Skin epidermis (tissue), 12 donors: ENCODE data around the gene SPRR1A.
A peak's percentile ranks its signal among the peaks of the same experiment; 100 is the strongest.
"Not testable (repeated sequence)": the region's sequence is repeated elsewhere in the genome, so short reads cannot be mapped to it uniquely, and the experiment has no call there.

Source experiments
- H3K27ac ChIP-seq, 21 experiments: fragments of 200-600 bp; sonication (generic) in 11 of 21; one replicate each; pipeline ENCODE4 v1.5.0; 2020; ENCODE audit warnings: mild to moderate bottlenecking in 3 of 21, inconsistent platforms in 2 of 21, moderate library complexity in 2 of 21
- H3K4me3 ChIP-seq, 7 experiments: fragments of 200-600 bp; sonication (generic) in 2 of 7; one replicate each; pipeline ENCODE4 v1.5.0; 2020; ENCODE audit warnings: inconsistent platforms in 2 of 7, mild to moderate bottlenecking in 2 of 7, moderate library complexity in 1 of 7

The SPRR1A gene

DNA sequence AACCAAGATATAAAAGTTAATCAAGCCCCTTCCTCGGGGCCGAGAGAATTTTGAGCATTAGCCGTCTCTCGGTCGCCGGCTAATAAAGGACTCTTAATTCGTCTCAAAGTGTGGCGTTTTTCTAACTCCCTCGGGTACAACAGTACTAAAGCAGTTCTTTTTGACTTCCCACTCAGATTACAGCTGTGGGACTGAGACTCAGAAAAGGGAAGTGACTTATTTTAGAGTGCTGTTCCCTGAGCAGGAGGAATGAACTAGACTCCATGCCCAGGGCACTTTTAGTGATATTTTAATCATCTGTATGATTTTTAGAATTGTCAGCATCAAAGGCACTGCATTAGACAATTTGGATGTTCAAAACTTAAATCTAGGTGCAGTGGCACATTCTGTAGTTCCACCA, 38.5 kb downstream of the SPRR1A start:
- not testable (repeated sequence) for H3K27ac ChIP-seq

GRCh38 chr1:153023109-153023508, 39.2 kb downstream of the SPRR1A start:
- Histone ChIP-seq H3K27ac (no peak overlapping the region), H3K4me3 (no peak overlapping the region)

More for the DNA sequence above, 38.5 kb downstream of the SPRR1A start:
- H3K4me3 ChIP-seq: not testable (repeated sequence)

DNA sequence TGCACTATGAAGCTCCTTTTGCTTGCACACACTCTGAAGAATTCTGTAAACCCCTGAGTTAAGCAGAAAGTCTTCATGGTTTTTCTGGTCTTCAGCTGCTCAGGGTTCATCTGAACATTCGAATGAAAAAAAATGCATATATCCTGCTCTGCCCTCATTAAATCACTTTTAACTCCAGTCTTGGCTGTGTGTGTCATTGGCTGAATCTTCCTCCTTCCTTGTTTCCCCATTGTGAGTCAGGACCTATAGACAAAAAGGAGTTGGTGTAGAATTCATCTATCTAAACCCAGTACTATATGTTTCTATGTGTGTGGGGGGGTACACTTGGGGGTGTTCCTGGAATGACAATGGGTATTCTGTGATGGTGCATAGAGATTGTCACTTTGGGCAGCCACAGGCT, 40.5 kb downstream of the SPRR1A start:
- Histone ChIP-seq H3K27ac (no peak overlapping the region), H3K4me3 (no peak overlapping the region)

- no peak overlapping the region for H3K4me3 ChIP-seq
- H3K27ac ChIP-seq: no peak overlapping the region
Observed at GRCh38 chr1:153025797-153026196, 41.9 kb downstream of the SPRR1A start.

DNA sequence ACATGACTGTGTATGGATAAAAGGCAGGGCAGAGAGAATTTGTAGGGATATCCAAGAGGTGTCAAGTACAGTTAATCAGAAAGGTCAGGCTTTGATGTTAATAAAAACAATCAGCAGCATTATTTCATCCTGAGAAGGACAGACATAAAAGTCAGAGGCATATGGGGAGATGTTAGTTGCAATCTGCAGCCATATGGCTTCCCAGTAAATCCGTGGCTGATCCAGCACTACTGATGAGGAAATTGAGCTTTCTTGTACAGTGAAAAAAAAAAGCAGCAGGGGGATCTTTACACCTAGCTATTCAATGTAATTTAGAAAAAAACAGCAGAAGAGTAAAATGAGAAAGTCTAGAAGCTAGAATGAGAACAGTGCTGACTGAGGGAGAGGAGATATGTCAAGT, 44.9 kb downstream of the SPRR1A start:
- Histone ChIP-seq H3K4me3 (no peak overlapping the region), H3K27ac (no peak overlapping the region)

DNA sequence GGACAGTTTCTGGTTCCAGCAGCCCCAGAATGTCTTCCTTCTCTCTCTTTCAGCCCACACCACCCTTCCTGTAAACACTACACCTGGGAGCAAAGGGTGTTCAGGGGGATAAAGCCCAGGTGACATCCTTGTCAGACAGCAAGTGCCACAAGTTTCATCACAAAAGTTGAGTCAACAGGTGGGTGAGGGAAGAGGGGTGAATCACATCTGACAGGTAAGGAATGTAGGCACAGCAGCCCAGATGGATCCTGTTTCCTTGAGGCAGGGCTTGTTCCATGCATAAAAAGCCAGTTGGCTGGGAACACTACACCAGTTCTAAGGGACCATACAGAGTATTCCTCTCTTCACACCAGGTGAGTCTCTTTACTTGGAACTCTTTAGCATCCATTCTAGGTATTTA, 47.0 kb downstream of the SPRR1A start, which contains the start of gene SPRR1B:
TSS of gene SPRR1B (plus strand) at position 309 of the 400 bp plus-strand sequence. CDS start 1,143 bp downstream, outside the sequence.
- Histone ChIP-seq H3K27ac (peak within 1 kb of the TSS in 14 of 21 experiments; percentile 8 to 70 (median 38)), H3K4me3 (peak within 1 kb of the TSS in 2 of 7 experiments; percentile 5 to 7)

- Histone ChIP-seq H3K4me3 (peak overlapping the region in 2 of 7 experiments; percentile 5 to 7), H3K27ac (peak overlapping the region in 10 of 21 experiments; percentile 8 to 70 (median 32))
Observed at GRCh38 chr1:153032073-153032472, 48.2 kb downstream of the SPRR1A start.

GRCh38 chr1:153032677-153033308, 48.9 kb downstream of the SPRR1A start:
- H3K4me3 ChIP-seq: no peak overlapping the region
- H3K27ac ChIP-seq: peak overlapping the region in 4 of 21 experiments; percentile 4 to 37 (median 16)

DNA sequence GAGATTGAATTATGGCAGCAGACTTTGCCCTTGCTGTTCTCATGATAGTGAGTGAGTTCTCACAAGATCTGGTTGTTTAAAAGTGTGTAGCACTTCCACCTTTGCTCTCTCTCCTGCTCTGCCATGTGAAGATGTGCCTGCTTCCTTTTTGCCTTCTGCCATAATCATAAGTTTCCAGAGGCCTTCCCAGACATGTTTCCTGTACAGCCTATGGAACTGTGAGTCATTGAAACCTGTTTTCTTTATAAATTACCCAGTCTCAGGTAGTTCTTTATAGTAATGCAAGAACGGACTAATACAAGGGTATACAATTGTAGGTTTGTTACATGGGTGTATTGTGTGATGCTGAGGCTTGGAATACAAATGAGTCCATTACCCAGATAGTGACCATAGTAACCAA, 51.3 kb downstream of the SPRR1A start:
- H3K4me3 ChIP-seq: no peak overlapping the region
- H3K27ac ChIP-seq: no peak overlapping the region
